Measurements from ENCODE around the gene SEC22C.

SEC22C gene

GRCh38 chr3:42505849-42506410 is 75.8 kb downstream of the SEC22C start:
- FAIRE-seq (no peak), DNase-seq (ENCODE audit: insufficient read length, low spot score) (no peak)
- no peak for TF ChIP-seq POLR2A (IDR thresholded peaks at IDR 0.05; ENCODE audit: low read depth, low read length)

DNA sequence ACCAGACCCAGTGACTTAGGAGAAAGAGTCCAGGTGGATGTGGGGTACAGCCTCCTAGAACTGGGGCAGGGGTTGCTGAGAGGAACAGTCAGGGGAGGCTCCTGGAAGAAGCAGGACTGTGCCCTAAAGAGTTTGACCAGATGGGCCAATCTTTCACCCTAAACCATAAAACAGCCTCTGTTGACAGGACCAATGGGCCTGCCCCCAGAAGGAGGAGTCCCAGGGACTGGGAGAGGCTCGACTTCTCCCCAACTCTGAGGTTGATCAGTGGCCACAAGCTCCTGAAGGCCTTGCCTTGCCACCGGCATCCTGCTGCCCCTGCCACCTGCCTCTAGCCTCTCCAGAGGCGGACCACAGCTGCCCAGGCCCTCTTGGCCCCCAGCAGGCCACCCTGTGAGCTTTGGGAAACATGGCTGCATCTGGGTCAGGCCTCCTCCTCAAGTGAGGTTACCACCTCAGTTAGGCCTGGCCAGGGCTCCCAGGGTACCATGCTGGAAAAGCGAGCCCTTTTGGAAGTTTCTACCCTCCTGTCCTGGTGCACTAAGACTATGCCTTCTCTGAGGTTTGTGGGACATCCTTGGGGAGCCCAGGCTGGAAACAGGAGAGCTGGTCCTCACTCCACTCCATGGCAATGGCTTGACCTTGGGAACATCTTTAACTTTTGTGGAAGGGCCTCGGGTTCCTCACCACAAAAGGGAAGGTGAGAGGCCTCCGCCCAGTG is 76.5 kb downstream of the SEC22C start:
- no peak for TF ChIP-seq POLR2A (IDR thresholded peaks at IDR 0.05; ENCODE audit: low read depth, low read length)
- FAIRE-seq (no peak), DNase-seq (ENCODE audit: insufficient read length, low spot score) (no peak)

- no peak for TF ChIP-seq POLR2A (IDR thresholded peaks at IDR 0.05; ENCODE audit: low read depth, low read length)
- FAIRE-seq, result no peak
Observed at GRCh38 chr3:42504334-42505127, 77.2 kb downstream of the SEC22C start.

GRCh38 chr3:42503957-42504333 is 77.8 kb downstream of the SEC22C start:
- FAIRE-seq (no peak), DNase-seq (ENCODE audit: insufficient read length, low spot score) (no peak)
- TF ChIP-seq POLR2A (IDR thresholded peaks at IDR 0.05; ENCODE audit: low read depth, low read length), result no peak

More at GRCh38 chr3:42504334-42505127, 77.2 kb downstream of the SEC22C start:
- DNase-seq (ENCODE audit: insufficient read length, low spot score), result no peak

GRCh38 chr3:42503251-42503924 is 78.4 kb downstream of the SEC22C start:
- no peak for DNase-seq (ENCODE audit: insufficient read length, low spot score)

DNA sequence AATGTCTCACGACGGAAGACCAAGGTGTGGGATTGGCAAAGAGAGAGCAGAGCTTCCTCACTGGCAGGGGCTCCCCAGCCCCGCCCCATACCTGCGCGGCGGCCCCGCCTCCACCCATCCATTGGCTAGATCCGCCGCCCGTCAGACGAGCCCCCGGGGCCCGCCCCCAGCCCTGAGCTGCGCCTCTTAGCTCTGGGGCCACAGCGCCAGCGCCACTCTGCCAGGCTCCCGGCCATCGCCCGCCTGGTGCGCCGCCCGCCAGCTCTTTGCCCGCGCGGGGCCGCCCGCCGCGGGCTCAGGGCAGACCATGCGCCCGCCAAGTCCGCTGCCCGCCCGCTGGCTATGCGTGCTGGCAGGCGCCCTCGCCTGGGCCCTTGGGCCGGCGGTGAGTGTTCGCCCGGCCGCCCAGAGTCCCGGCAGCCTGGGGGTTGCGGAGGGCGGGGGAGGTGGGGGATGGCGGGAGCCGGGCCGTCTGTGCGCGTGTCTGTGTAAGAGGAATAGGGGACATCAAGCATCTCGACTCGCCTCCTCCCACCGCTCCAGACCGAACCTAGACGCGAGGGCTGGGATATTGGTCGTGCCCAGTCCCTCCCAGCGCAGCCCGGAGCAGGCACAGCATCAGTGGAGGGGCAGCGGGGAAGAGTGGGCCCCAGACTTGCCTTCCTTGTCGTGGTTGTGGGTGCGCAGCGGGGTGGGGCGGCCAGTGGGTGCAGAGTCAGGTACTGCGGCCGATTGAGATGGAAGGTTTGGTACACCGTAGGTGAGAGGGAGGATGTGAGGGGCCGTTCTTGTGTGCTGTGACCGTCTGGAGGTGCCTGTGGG is 79.1 kb downstream of the SEC22C start, which contains the start of gene VIPR1:
Gene VIPR1 (plus strand): TSS at position 215 of the 822 bp plus-strand sequence. CDS start 93 bp downstream, at position 308.
- FAIRE-seq (no peak), DNase-seq (ENCODE audit: insufficient read length, low spot score) (no peak)
- no peak for TF ChIP-seq POLR2A (IDR thresholded peaks at IDR 0.05; ENCODE audit: low read depth, low read length)

More at GRCh38 chr3:42503251-42503924, 78.4 kb downstream of the SEC22C start:
- no peak for FAIRE-seq
- no peak for TF ChIP-seq POLR2A (IDR thresholded peaks at IDR 0.05; ENCODE audit: low read depth, low read length)

DNA sequence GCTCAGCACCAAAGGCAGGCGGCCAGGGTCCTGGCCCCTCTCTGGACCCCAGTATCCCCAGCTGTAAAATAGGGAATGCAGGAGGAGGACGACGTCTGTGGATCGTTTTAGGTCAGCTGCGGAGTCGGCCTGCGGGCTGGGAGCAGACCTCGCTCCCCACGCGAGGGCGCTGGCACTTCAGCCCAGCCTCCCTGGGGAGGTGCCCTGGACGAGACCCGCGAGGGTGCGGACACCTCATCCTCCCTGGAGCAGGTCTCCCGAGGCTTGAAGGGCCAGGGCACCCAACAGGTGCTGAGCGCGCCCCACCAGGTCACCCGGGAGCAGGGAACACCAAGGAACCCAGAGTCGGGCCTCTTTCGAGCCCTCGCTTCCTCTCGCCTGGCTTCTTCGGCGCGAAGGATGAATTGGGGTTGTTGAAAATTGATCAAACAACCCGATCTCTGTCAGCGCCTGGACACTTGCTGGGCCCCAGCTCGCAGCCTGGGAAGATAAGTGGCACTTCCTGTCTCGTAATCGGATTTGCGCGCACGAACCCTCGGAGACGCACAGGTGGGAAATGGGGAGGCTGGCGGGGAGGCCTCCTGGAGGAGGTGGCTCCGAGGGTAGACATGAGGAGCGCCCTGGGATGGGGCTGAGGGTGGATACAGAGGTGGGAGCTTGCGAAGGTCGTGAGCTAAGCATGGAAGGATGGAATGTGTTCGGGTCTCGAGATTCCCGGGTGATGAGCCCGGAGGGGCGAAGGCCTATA is 79.9 kb downstream of the SEC22C start:
- no peak for TF ChIP-seq POLR2A (IDR thresholded peaks at IDR 0.05; ENCODE audit: low read depth, low read length)
- DNase-seq (ENCODE audit: insufficient read length, low spot score), result no peak
- no peak for FAIRE-seq

GRCh38 chr3:42501321-42501680 is 80.5 kb downstream of the SEC22C start:
- no peak for TF ChIP-seq POLR2A (IDR thresholded peaks at IDR 0.05; ENCODE audit: low read depth, low read length)
- no peak for FAIRE-seq

GRCh38 chr3:42500909-42501308 is 80.9 kb downstream of the SEC22C start:
- FAIRE-seq (no peak), DNase-seq (ENCODE audit: insufficient read length, low spot score) (no peak)
- TF ChIP-seq POLR2A (IDR thresholded peaks at IDR 0.05; ENCODE audit: low read depth, low read length), result no peak

More at GRCh38 chr3:42501321-42501680, 80.5 kb downstream of the SEC22C start:
- DNase-seq (ENCODE audit: insufficient read length, low spot score), result no peak

- DNase-seq (ENCODE audit: insufficient read length, low spot score), result no peak
- no peak for FAIRE-seq
- no peak for TF ChIP-seq POLR2A (IDR thresholded peaks at IDR 0.05; ENCODE audit: low read depth, low read length)
Observed at GRCh38 chr3:42500091-42500490, 81.7 kb downstream of the SEC22C start.

DNA sequence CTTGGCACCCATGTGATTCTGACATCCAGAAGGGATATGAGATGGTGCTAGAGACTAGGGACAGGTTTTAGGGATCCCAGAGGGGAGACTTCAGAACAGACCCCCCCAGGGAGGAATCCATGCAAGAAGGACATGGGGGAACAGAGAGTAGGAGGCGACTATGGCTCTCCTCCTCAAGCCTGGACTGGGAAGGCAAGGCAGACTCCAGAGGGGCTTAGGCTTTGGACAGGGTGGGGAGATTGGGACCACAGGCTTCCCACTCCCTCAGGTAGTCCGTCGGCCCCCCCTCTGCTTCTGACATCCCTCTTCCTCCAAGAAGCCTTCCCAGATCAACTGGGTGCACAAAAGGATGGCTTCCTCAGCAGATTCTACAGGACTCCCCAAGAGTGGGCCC is 82.3 kb downstream of the SEC22C start:
- TF ChIP-seq POLR2A (IDR thresholded peaks at IDR 0.05; ENCODE audit: low read depth, low read length), result no peak
- FAIRE-seq (no peak), DNase-seq (ENCODE audit: insufficient read length, low spot score) (no peak)

DNA sequence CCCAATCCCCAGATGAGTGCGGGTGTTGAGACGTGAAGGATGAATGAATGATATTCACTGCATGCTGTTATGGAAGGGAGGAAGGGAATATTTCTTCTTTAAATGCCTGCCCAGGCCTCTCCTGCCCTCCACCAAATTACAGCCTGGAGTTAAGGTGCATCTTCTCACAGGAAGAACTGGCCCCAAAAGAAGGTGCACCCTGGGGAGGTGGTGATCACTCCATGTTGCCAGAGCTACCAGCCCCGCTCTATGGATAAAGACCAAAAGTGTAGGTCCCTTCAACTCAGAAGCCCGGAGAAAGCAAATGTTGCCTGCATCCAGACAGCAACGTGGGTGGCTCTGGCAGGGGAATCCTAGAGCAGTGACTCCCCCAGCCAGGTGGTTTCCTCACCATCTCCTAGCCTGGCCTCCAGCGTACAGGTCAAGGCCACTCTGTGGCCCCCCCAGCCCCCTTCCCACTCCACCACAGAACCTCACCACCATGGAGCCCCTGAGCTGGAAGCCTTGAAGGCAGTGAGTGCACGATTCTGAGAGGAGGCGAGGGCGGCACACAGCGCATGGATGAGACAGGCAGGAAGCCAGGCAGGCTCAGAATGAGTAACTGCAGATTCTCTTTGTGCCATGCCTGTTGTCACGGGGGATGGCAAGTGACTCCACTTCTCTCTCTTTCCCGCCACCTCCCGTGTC is 82.8 kb downstream of the SEC22C start:
- no peak for TF ChIP-seq POLR2A (IDR thresholded peaks at IDR 0.05; ENCODE audit: low read depth, low read length)
- DNase-seq (ENCODE audit: insufficient read length, low spot score) (no peak), FAIRE-seq (no peak)
